Mucosa of gallbladder (tissue), 1 donor: ENCODE data around the gene ZNF804B. TPM values are rescaled to one million over a fixed set of nuclear protein-coding genes. Genes with fewer than 3 reads are reported as not detected.

Source experiments
- DNase-seq: peaks from one replicate; pipeline ENCODE4 v3.0.0-alpha.2; 2020; ENCODE audit warnings: low spot score
- total RNA-seq: library from RNA; stranded (reverse); gene quantifications from one replicate; pipeline ENCODE4 v1.2.1, GENCODE V29; 2021
- donor health status: DM: no; HTN: no; CAD: no.

The ZNF804B gene
- total RNA-seq, 1 donor from 2014 or later, result not detected

DNA sequence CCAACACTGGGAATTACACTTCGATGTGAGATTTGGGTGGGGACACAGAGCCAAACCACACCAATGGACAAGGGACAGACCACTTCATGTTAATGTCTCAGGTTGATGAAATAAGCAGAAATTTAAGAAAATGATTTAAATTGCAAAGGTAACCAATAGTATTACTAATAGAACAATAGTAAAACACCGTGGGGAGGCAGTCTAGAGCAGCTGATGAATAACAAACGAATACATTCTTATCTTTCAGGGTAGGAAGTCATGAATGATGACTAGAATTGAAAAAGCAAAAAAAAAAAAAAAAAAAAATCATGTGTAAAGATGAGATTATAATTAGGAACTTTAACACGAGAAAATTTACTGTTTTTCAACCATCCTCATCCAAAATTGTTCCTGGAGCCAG, 207.9 kb downstream of the ZNF804B start:
- DNase-seq, result no peak

- no peak for DNase-seq
Observed at GRCh38 chr7:88969167-88969566, 209.7 kb downstream of the ZNF804B start.

DNA sequence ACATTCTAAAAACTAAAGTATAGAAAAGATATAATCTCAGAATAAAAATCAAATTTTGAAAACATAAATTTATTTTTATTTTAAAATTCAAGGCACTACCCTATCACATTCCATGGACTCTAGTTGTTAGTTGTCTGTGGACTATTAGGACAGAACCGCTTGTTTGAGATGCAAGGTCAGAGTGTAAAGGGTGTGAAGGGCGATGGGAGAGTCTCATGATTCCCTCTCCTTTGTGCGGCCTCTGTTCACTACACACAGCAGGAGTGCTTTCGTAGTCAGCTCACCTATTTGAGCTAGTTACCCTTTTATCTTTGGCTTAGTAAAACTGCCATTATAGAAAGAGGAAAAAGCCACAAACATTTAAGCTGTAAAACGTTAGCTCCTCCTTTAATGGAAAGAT, 225.8 kb downstream of the ZNF804B start:
- no peak for DNase-seq

DNA sequence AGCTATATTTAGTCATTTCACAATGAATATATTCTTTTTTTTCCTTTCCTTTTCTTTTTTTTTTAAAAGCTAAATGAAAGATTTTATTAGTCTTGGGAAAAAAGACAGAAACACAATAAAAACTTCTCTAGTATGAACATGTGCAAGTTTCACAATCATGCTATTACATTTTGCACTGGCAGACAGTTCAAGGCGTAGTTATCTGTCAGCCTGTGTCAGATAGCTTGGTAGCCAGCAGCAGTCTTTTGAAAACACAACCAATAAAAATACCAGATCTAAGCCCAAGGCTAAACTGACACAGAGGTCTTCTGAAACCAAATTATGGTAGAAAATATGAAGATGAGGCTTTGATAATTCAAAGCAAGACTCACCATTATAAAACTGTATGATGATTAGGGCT, 241.8 kb downstream of the ZNF804B start:
- no peak for DNase-seq

GRCh38 chr7:89002981-89003956, 243.8 kb downstream of the ZNF804B start:
- DNase-seq, result no peak

DNA sequence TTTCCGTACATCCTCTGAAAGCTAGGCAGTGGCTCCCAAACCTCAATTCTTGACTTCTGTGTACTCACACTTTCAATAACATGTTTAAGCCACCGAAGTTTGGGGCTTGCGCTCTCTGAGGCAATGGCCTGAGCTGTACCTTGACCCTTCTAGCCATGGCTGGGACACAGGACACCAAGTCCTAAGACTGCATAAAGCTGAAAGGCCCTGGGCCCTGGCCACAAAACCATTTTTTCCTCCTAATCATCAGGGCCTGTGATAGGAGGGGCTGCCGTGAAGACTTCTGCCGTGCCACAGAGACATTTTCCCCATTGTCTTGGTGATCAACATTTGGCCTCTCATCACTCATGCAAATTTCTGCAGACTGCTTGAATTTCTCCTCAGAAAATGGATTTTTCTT, 252.5 kb downstream of the ZNF804B start:
- DNase-seq, result no peak

GRCh38 chr7:89017695-89018094, 258.2 kb downstream of the ZNF804B start:
- DNase-seq, result no peak

DNA sequence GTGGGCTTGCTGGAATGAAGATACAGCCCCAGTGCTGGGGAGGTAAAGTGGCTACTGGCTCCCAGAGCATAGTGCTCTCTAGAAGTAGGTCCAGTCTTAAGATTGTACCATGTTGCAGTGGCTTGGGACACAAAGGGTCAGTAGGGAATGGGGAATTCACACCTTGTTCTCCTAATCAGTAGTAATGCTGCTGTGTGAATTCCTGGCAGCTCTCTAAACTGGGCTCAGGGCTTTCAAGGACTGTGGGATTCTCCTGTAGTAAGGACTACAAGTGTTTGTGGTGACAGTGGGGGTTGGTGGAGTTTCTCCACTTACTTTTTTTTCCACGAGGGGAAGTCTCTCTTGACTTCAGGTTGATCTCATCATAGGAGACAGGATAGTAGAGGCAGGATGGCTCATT, 262.2 kb downstream of the ZNF804B start:
- no peak for DNase-seq

DNA sequence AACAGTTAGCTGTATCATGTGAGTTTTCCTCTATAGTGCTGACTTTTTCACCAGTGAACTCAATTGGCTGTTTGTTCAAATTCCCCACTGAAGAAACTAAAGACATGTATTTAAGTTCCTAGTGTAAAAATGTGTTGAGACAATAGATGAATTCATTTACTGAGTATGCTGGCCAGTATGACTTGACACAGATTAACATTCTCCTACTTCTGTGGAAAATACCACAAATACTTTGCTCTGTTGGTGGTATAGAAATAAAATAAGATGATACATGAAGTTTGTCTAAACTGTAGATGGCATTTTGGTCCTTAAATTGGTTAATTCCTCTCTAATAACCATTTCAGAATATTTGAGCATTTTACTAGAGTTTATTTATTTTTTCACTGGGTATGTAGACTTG, 263.7 kb downstream of the ZNF804B start:
- DNase-seq, result no peak

GRCh38 chr7:89023877-89024276, 264.4 kb downstream of the ZNF804B start:
- no peak for DNase-seq

DNA sequence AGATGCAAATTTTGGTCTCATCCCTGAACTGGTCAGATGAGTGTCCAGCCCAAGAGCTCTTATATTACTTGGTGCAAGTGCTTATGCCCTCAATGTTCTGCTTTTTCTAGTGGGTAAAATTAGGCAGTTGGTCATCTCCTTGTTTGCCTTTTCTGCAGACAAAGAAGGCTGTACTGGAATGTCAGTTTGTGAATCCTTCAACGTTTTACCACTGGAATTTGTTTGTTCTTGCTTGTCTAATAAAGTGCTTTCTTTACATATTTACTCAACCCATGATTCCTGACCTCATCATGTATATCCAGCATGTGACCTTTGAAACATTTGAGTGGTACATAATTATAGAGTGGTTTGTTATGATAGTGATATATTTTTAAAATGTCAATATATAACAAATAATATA, 268.3 kb downstream of the ZNF804B start:
- DNase-seq, result no peak

DNA sequence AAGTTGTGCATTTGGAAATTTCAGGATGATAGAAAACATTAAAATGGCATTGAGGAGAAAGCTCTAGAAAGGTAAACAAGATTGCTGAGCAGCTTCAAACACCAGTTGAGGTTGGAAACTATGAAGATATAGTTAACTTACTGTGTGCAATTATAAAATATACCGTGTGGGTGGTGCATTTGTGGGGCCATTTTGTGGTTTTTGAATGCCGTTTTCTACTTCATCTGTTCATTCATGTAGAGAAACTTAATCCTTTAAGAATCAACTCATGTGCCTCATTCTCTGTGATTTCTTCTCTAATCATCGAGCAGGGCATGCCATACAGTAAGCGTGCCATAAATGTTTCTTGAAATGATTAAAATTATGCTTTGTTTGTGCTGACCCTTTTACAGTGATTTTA, 268.8 kb downstream of the ZNF804B start:
- no peak for DNase-seq

DNA sequence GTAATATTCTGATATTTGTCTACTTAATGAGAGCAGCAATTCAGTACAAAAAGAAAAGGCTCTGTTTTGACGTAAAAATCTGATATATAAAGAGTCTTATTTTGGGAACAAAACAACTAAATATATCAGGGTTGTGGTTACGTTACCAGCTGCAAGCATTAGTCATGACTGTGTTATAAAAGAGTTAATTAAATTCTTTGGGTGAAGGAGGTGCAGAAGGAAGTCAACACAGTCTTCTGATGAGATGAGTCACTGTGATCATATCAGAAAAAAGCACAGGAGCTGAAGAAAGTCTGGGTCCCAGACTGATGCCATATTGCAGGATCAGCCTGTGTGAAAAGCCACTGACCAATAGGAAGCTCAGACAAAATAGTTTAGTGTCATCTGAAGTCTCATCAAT, 270.4 kb downstream of the ZNF804B start:
- no peak for DNase-seq

DNA sequence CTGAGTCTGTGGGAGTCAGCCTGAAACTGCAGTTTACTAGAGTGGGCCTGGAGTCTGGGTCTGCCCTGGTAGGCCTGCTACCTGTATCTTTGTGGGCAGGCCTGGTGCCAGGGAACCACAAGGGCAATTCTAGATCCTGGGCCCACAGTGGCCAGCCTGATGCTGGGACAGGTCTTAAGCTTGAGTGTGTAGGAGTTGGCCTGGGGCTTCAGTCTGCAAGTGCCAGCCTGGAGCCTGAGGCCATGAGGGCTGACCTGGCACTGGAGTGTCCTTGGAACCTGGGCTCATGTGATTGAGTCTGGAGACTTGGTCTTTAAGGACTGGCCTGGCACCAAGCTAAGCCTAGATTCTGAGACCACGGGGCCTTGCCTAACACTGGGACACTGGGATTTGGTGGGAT, 281.7 kb downstream of the ZNF804B start:
- no peak for DNase-seq

- no peak for DNase-seq
Observed at GRCh38 chr7:89042940-89043339, 283.4 kb downstream of the ZNF804B start.

- DNase-seq, result no peak
Observed at GRCh38 chr7:89049043-89049442, 289.5 kb downstream of the ZNF804B start.

- no peak for DNase-seq
Observed at GRCh38 chr7:89053130-89053529, 293.6 kb downstream of the ZNF804B start.

DNA sequence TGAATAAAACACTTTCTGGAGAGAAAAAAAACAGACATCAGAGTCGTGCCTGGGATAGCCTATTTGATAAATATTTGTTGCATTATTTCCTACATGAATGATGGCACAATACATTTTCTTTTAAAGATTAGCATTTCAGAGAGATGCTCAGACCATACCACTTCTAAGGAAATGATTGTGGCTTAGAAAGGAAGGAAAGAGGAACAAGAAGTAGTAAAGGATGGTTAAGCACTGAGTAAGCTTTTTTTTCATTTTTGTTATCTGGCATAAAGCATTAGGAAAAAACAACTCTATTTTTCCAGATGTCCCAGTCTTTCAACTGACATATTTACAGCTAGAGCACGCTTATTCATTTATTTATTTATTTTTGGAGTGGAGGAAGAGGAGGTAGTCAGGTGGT, 294.9 kb downstream of the ZNF804B start:
- DNase-seq, result no peak

DNA sequence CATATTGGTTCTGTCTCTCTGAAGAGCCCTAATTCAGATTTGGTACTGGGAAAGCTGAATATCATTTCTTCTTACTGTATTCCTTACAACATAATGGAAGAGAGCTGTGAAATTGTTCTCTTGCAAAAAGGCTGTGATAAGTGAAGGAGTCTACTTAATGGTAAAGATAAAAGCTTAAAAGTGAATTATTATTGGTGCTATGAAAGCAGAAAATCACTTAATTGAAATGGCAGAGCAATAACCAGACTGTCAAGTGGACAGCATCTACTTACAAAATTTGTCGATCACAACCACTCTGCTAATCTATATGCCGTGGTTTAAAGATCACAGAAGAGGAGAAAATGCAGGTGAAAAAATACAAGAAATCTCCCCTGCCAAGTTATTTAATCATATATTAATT, 300.7 kb downstream of the ZNF804B start:
- no peak for DNase-seq

GRCh38 chr7:89064831-89065230, 305.3 kb downstream of the ZNF804B start:
- no peak for DNase-seq

GRCh38 chr7:89067048-89067447, 307.5 kb downstream of the ZNF804B start:
- DNase-seq, result no peak

DNA sequence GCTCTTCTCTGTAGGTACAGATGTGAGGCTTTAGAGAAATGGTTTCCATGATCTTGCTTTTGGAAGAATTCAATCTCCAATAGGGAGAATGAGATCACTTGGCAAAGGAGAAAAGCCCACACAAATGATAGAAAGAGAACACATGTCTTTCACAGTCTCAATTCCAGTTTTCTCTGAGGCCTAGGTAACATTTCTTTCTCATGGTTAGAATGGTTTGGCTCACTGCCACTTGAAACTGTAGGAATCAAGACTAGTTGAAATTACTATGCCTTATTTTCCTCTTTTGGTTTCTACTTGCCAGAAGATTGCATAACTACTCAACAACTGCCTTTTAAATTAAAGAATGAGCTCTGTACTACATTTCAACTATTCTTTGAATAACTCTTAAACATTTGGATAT, 312.6 kb downstream of the ZNF804B start:
- no peak for DNase-seq

DNA sequence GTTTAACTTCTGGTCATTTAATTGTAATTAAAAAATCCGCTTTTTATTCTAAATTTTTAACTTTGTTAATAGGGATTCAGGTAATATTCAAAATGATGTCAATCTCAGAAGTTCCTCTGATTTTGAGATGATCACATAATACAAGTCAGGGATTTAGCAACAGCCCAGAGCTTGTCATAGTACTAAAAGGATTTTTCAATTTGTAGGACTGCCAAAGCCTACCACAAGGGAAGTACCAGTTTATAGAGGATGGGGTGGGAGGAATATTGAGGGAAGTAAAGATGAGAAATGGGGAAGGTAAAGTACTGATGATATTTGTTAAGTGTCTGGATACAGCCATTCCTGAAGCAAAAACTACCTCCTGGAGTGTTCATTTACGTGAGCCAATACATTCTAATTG, 314.3 kb downstream of the ZNF804B start:
- DNase-seq, result no peak

DNA sequence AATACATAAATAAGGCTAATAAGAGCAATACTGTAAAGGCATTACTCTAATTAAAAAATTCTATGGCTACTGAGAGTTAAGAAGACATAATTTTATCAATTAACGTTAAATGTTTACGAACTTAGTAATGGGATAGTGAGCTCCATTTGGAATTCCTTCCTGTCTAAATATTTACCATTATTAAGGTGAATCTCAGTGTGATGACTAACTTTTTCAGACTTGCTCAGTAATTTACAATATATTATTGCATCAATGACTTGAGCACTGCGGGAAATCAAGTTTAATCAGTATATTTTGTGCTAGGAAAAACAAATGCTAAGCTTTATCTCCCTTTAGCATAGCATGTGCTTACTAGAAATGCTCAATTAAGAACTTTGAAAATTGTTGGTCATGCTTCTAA, 318.5 kb downstream of the ZNF804B start:
- DNase-seq, result no peak
